C4-2B (cell line): ENCODE results near the gene TNRC18.

ENCODE experiments used
- H3K27ac ChIP-seq: fragments of 450-650 bp; 2 replicates; pipeline ENCODE4 v1.5.1; 2017
- CTCF ChIP-seq: fragments of 450-650 bp; conservative IDR thresholded peaks from 2 replicates; pipeline ENCODE4 v1.5.1; 2017; ENCODE audit warnings: mild to moderate bottlenecking
- ZFX ChIP-seq: fragments of 450-650 bp; IDR thresholded peaks from 2 replicates; pipeline ENCODE4 v1.6.1; 2017

Gene TNRC18

GRCh38 chr7:5466551-5466950 is 42.9 kb upstream of the TNRC18 start:
- TF ChIP-seq ZFX (no peak), CTCF (no peak)
- H3K27ac ChIP-seq: no peak overlapping the region

GRCh38 chr7:5463031-5463430 is 39.4 kb upstream of the TNRC18 start:
- TF ChIP-seq CTCF: no peak
- TF ChIP-seq ZFX: no peak
- H3K27ac ChIP-seq: no peak overlapping the region

GRCh38 chr7:5462216-5462615 is 38.6 kb upstream of the TNRC18 start:
- no peak overlapping the region for H3K27ac ChIP-seq
- no peak for TF ChIP-seq ZFX
- TF ChIP-seq CTCF: no peak

DNA sequence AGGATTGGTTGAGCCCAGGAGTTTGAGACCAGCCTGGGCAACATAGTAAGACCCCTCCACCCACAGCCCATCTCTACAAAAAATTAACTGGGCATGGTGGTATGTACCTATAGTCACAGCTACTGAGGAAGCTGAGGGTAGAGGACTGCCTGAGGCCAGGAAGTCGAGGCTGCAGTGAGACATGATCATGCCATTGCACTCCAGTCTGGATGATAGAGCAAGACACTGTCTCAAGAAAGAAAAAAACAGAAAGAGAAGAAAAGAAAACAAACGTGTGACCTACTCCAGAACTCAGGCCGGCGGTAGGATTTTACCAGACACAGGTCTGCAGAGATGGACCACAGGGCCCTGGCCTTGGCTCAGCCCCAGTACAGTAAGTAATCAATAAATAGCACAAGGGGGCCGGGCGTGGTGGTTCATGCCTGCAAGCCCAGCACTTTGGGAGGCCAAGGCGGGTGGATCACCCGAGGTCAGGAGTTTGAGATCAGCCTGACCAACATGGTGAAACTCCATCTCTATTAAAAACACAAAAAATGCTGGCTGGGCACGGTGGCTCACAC is 35.4 kb upstream of the TNRC18 start:
- TF ChIP-seq CTCF (no peak), ZFX (no peak)
- H3K27ac ChIP-seq: no peak overlapping the region

DNA sequence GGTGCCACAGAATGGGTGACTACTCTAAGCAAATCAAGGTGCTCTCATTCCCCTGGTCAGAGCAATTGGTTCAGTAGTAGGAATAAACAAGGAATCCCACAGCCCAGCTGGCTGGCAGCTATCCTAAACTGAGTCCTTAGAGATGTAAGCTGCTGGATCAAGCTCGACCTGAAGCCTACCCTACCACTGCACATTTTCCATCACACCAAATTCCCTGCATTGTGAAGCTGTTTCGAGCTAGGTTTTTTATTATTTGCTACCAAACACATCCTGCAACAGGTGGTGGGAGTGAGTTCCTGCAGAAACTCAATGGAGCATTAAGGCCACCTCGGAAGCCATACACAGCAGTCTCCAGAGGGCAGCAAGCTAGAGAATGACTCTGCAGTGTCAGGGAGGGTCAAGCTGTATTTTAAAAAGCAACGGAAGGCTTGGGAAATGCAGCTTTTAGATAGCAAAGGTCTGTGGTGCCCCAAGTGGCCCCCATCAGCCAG is 33.7 kb upstream of the TNRC18 start:
- TF ChIP-seq CTCF: no peak
- no peak for TF ChIP-seq ZFX
- no peak overlapping the region for H3K27ac ChIP-seq

DNA sequence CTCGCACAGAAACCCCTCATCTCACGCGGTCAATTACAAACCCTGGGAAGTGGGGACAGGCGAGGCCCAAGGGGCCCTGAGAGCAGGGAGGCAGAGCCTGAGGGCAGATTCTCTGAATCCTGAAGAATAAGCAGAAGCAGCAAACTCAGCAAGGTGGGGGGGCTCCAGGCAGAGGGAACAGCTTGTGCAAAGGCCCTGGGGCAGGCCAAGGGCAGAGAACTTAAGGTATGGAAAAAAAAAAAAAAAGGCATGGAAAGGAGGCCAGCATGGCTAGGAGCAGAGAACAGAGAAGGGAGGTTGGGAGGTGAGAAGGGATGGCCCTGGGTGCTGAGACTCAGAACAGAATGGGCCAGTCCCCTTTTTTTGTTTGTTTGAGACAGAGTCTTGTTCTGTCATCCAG is 32.8 kb upstream of the TNRC18 start:
- TF ChIP-seq CTCF: no peak
- TF ChIP-seq ZFX: no peak
- no peak overlapping the region for H3K27ac ChIP-seq

DNA sequence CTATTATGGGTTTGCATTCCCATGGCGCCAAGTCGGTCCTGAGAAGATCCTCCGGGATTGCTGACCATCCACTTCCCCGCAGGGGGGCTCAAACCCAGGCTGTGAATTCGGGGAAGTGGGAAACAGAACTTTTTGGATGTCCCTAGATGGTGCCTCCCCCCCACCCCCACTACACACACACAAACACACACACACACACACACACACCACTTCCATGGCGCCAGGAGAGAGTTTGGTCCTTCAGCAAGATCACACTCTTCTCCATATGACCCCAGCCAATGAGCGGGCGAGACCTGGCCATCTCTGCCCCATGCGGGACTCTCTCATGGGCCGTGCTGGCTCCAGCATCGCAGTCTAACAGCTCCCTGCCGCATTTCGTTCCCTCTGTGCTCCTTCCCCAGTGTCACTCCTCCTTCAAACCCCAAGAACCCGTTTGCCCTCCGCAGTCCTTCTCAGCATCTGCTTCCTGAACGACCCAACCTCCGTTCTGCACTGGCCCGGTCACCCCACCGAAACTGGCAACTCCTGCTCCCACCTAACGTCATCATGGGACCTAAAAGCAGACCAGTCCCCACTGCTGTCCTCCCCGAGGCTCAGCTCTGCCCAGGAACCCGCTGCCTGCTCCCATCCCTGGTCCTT is 32.1 kb upstream of the TNRC18 start:
- TF ChIP-seq CTCF: no peak
- no peak overlapping the region for H3K27ac ChIP-seq
